ENCODE results near the gene ATP13A3. TPM values are rescaled to one million over a fixed set of nuclear protein-coding genes. Genes with fewer than 3 reads are reported as not detected.

The ATP13A3 gene
- total RNA-seq, 1 donor from 2014 or later = 63.1 TPM

GRCh38 chr3:194462936-194463335 is 23.9 kb downstream of the ATP13A3 start:
- no peaks in the 10 kb centered on the region for H3K27me3 Mint-ChIP-seq (ENCODE audit: unreplicated experiment)
- peaks cover 4% of the 10 kb centered on the region for H3K4me1 Mint-ChIP-seq (ENCODE audit: unreplicated experiment)
- DNase-seq (ENCODE audit: extremely low spot score, unreplicated experiment) = no peak
- peaks cover 16% of the 10 kb centered on the region for H3K36me3 Mint-ChIP-seq (ENCODE audit: unreplicated experiment)
- no peak for TF ChIP-seq CTCF (IDR thresholded peaks at IDR 0.05)
- H3K9me3 Mint-ChIP-seq (ENCODE audit: unreplicated experiment) = no peaks in the 10 kb centered on the region
- no peak overlapping the region for H3K4me3 Mint-ChIP-seq (ENCODE audit: unreplicated experiment)
- no peak overlapping the region for H3K27ac Mint-ChIP-seq (ENCODE audit: unreplicated experiment)

GRCh38 chr3:194460566-194460965 is 26.2 kb downstream of the ATP13A3 start:
- Mint-ChIP-seq H3K4me1 (ENCODE audit: unreplicated experiment) (no peaks in the 10 kb centered on the region), H3K9me3 (ENCODE audit: unreplicated experiment) (no peaks in the 10 kb centered on the region), H3K27me3 (ENCODE audit: unreplicated experiment) (no peaks in the 10 kb centered on the region), H3K4me3 (ENCODE audit: unreplicated experiment) (no peak overlapping the region), H3K27ac (ENCODE audit: unreplicated experiment) (no peak overlapping the region), H3K36me3 (ENCODE audit: unreplicated experiment) (peaks cover 22% of the 10 kb centered on the region)
- no peak for TF ChIP-seq CTCF (IDR thresholded peaks at IDR 0.05)
- no peak for DNase-seq (ENCODE audit: extremely low spot score, unreplicated experiment)

- peak; percentile 34 for TF ChIP-seq CTCF (IDR thresholded peaks at IDR 0.05)
- Mint-ChIP-seq H3K4me3 (ENCODE audit: unreplicated experiment) (no peak overlapping the region), H3K36me3 (ENCODE audit: unreplicated experiment) (peaks cover 31% of the 10 kb centered on the region), H3K27me3 (ENCODE audit: unreplicated experiment) (no peaks in the 10 kb centered on the region), H3K9me3 (ENCODE audit: unreplicated experiment) (no peaks in the 10 kb centered on the region), H3K27ac (ENCODE audit: unreplicated experiment) (no peak overlapping the region), H3K4me1 (ENCODE audit: unreplicated experiment) (no peaks in the 10 kb centered on the region)
- DNase-seq (ENCODE audit: extremely low spot score, unreplicated experiment) = no peak
Measured at GRCh38 chr3:194458131-194458530, 28.7 kb downstream of the ATP13A3 start.

GRCh38 chr3:194455481-194455880 is 31.3 kb downstream of the ATP13A3 start:
- no peaks in the 10 kb centered on the region for H3K4me1 Mint-ChIP-seq (ENCODE audit: unreplicated experiment)
- no peak for TF ChIP-seq CTCF (IDR thresholded peaks at IDR 0.05)
- no peaks in the 10 kb centered on the region for H3K9me3 Mint-ChIP-seq (ENCODE audit: unreplicated experiment)
- no peaks in the 10 kb centered on the region for H3K27me3 Mint-ChIP-seq (ENCODE audit: unreplicated experiment)
- peaks cover 40% of the 10 kb centered on the region for H3K36me3 Mint-ChIP-seq (ENCODE audit: unreplicated experiment)
- DNase-seq (ENCODE audit: extremely low spot score, unreplicated experiment) = no peak
- no peak overlapping the region for H3K4me3 Mint-ChIP-seq (ENCODE audit: unreplicated experiment)
- H3K27ac Mint-ChIP-seq (ENCODE audit: unreplicated experiment) = no peak overlapping the region

GRCh38 chr3:194450341-194450740 is 36.5 kb downstream of the ATP13A3 start:
- no peak for DNase-seq (ENCODE audit: extremely low spot score, unreplicated experiment)
- H3K4me1 Mint-ChIP-seq (ENCODE audit: unreplicated experiment) = no peaks in the 10 kb centered on the region
- H3K27ac Mint-ChIP-seq (ENCODE audit: unreplicated experiment) = no peak overlapping the region
- no peak for TF ChIP-seq CTCF (IDR thresholded peaks at IDR 0.05)
- no peaks in the 10 kb centered on the region for H3K27me3 Mint-ChIP-seq (ENCODE audit: unreplicated experiment)
- no peak overlapping the region for H3K4me3 Mint-ChIP-seq (ENCODE audit: unreplicated experiment)
- H3K36me3 Mint-ChIP-seq (ENCODE audit: unreplicated experiment) = peaks cover 54% of the 10 kb centered on the region
- H3K9me3 Mint-ChIP-seq (ENCODE audit: unreplicated experiment) = no peaks in the 10 kb centered on the region

All from osteocyte (in vitro differentiated cells).